HG03558 (cell line): ENCODE data around the gene SPATS1.

Experiments used
- ATAC-seq: cut with Tn5 transposase; IDR thresholded peaks from one replicate; pipeline ENCODE4 v1.9.1; 2021; ENCODE audit warnings: moderate number of reproducible peaks; ENCODE audit not compliant: unreplicated experiment; ENCODE audit errors: extremely low read depth

SPATS1 gene, protein sequence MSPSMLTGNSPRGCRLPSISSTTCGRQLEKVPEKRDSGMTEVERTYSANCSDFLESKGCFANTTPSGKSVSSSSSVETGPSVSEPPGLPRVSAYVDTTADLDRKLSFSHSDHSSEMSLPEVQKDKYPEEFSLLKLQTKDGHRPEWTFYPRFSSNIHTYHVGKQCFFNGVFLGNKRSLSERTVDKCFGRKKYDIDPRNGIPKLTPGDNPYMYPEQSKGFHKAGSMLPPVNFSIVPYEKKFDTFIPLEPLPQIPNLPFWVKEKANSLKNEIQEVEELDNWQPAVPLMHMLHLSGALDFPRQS

DNA sequence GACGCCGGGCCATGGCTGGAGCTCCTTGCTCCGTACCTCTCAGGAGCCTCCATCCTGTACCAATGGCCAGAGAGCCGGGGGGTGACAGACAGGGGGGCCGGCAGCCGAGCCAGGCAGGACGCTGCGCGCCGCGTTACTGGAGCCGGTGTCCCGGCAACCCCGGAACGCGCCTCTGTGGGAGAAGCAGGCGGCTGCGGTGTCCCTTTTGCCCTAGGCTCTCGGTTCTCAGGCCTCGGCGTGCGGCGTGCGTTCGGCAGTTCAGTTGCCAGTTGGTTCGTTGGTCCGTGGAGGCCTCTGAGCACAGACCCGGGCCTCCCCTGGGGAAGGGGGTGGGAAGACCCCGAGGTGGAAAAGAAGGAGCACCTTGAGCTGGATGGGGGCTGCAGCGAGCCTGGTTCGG lies at the start of gene SPATS1:
Gene SPATS1, plus strand, starts transcription at position 162 of the 400 bp plus-strand sequence. CDS start 446 bp downstream, outside the sequence.
- no peak for ATAC-seq

DNA sequence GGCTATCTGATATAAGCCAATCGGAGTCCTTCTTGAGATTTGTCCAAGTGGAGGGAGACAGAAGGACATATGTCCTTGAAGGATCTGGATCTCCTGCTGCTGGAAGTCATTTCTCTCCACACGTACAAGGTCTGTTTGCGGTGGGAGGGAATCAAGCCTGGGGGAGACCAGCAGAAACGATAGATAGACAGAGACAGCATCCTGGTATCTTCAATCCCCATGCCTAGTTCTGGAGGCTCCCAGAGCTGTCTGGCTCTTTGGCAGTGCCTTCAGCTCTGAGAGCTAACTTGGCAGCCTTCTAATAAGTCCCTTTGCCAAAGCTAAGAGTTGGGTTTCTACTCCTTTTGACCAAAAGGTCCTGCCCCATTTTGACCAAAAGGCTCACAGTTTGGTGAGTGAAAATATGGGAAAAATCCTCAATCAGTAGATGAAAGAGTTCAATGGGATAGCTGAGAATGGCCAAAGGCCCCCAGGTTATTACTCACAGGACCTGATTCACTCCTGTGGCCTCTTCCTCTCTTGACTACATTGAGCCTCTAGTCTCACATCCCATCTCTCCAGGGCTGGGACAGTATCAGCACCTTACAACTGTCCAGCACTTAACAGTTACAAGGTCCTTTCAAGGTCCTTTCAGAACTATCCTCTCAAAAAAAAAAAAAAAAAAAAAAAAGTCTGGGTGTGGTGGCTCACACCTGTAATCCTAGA lies 49.6 kb upstream of the SPATS1 start:
- no peak for ATAC-seq

DNA sequence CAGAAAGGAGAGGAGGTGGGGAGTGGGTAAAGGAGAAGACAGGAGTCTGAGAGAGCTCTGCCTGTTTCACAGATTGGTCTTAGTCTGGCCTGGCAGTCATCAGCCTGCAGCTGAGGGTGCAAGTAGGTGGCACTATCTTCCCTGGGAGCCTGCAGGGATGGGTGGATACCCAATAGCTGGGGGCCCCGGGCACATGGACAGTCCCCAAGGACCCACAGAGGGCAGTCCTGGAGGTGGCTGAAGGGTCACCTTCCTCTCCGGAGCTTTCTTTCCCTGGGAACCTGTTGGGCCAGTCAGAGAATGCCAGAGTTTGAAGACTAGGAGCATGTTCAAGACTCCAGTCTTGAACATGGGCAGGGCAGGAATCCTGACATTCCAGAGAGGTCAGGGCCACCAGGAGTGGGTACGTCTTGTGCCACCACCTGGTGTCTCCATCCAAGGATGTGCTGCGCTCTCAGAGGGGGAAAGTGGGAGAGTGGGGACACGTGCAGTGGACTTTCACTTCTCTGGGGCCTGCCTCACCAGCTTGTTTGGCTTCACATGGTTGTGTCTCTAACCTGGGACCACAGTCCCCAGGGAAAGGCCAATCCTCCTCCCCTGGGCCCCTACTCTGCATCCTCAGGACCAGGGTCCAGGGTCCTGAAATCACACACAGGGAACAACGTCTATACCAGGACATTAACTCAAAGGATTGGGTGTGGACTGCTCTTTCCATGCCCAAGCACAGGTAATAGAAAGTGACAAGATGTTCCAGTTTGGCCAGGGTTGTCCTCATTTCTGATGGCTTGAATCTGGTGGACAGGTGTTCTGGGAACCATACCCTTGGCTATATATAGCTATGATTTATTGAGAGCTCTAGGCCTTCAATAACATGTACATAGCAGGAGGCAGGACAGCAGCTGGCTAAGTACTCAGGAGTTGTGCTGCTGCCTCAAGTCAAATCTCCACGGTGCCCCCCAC lies 47.3 kb upstream of the SPATS1 start:
- ATAC-seq: no peak

DNA sequence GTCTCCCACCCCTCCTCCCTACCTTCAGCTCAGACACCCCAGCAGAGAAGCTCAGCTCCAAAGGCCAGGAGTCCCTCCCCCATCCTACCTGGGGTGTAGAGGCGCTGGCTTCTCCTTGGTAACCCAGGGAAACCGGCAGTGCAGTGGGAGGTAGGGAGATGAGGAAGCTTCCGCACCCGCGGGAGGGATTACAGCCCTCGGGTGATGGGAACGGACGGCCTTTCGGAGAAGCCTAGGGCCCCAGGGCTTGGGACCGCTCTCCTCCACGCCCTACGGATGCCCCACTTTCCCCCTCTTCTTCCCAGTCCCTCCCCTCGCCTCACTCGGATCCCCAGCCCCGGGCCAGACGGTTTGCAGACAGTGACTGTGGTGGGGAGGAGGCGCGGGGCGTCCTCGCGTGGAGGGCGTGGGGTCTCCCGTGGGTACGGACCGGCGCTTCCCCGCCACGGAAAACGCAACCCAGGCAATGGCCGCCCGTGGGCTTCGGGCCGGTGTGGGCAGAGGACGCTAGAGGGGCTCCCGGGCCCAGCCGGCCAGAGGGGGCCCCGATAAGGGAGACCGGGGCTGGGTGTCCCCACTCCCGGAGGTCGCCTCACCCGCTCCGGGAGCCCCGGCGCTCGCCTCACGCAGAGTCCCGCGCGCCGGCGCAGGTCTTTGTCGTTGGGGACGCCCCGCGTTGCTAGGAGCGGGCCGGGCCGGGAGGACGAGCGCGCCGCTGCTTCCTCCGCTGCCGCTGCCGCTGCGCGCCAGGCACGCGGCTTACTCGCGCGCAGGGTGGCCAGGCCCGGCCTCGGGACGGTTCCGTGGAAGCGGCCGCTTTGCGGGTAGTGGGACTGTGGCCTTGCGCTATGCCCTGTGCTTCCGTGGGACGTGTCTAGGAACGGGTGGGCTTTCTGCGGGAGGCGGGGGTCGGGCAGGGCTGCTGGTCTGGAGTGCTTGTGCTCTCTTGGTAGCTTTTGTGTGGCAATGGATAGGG lies 45.1 kb upstream of the SPATS1 start:
- ATAC-seq: no peak

DNA sequence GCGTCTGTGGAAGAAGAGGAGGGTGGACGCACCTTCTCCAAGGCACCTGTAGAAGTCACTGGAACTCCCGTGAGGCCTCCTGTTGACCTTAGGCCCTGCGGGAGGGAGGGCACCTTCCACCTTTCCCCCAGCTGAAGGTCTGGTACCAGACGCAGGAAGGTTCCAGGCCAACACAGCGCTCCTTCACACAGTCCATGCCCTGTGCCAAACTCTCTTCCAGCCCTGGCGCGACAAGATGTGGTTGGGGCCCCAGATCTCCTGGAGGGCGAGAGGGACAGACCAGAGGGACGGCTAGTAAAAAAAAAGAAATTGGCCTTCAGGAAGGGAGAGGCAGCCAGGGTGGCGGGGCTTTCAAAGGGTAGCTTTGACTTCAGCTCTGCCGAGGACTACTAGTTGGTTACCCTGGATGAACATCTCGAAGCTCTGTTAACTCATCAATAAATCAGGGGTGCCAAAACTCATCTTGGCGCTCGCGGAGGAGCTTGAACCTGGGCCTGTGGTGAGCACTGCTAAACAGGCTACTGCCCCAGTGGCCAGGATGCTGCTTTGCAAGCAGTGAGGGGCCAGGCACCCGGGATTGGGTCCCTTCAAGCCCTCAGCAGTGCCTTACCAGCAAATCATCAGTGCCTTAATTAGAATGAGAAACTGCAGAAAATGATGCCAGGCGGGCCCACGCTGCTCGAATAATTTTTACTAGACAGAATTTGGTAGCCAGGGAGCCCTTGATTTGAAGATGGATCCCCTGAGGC lies 44.2 kb upstream of the SPATS1 start:
- no peak for ATAC-seq

DNA sequence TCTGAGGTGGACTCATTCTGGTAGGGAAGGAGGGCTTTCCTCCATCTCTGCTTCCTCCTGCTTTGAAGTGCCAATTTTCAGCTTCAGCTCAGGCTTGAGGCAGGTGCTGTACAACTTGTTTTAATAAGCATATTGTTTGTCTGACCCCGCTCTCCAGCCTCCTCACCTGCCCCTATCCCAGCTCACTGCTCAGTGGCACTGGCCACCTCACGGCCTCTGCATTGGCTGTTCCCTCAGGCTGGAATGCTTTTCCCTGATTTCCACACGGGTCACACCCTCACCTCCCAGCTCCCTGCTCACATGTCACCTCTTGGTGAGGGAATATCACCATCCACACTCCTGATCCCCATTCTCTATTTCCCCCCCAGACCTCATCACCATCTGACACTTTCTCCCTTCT lies 43.6 kb upstream of the SPATS1 start:
- ATAC-seq: no peak

DNA sequence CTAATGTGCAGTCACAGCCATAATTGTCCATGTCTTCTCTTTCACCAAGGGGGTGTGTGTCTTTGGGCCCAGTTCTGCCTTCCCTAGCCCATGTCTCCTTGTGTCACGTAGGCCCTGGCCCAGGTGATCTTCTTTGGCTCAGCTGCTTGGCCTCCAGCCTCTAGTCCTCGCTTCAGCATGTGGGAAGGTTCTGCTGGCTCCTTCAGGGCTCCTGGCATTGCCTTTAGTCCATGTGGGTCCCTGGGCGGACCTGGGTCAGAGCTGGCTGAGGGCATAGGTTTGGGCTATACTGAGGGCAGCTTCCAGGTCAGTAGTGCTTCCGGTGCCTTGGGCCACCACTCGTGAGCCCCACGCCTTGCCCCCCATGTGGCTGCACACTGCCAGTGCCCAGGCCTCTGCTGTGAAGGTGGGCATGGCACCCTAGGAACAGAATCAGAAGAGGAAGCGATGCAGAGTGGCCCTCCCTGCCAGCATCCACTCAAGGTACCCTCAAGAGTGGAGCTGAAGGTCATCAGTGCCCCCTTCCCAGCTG lies 42.1 kb upstream of the SPATS1 start:
- no peak for ATAC-seq

DNA sequence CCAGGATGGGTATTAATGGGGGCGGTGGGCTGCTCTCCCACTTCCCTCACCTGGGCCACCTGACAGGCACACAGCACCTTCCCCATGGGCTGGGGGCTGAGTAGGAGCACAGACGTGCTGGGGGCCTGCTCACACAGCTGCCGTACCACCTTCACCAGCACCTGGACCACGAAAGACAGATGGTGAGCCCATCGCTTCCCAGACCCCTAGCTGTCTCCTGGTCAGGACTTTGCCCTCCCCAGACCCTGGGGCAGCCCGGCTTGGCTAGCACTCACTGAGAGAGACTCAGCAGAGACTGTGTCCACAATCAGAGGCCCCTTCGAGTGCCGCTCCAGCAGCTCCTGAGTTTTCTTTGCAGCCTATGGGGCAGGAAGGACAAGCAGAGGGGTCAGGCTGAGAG lies 41.3 kb upstream of the SPATS1 start:
- no peak for ATAC-seq

DNA sequence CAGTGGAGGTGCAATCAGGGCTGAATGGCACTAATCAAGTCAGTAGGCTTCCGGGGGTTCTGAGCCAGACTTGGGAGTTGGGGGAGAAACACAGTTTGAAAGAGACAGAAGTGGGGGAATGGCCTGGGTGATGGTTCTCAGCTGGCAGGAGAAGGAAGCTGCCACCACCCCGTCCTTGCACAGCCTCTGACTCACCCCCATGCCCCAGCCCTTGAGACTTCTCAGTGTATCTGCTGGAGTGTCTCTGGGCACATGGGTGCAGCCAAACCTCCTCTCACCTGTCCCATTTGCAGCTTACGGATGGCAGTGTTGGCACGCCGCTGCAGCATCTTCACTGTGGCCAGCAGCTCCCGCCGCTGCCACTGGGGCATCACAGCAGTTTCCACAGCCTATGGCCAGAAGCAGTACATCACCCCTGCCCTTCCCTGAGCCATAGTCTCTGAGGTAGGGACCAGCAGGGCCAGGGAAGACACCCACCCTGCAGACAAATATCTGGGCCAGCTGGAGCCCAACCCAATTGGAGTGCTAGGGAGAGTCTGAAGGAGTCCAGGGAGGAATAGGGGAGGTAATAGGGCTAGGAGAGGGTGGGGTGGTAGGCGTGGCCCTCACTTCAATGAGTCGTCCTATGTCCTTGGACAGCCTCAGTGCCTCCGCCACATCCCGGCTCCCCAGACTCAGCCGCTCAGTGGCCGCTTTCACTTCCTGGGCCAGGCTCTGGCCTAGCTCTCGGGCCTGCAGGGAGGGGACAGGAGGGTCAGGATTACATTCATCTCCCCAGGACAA lies 40.5 kb upstream of the SPATS1 start:
- no peak for ATAC-seq

DNA sequence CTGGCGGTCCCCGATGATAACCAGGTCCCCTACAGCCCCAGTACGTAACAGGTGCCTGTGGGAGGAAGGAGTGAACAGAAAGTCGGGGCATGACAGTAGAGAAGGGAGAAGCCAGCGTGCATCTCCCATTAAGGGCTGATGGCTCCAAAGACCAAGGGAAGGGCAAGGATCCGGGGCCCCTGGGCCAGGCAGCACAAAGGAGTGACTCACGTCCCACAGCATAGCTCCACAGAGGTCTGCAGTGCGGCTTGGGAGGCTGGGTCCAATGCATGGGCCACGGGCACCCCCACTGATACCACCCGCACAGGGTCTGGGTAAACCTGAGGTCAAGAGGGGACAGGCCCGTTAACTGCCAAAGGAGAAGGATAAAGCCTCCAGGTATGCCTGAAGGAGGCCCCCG lies 39.6 kb upstream of the SPATS1 start:
- no peak for ATAC-seq

DNA sequence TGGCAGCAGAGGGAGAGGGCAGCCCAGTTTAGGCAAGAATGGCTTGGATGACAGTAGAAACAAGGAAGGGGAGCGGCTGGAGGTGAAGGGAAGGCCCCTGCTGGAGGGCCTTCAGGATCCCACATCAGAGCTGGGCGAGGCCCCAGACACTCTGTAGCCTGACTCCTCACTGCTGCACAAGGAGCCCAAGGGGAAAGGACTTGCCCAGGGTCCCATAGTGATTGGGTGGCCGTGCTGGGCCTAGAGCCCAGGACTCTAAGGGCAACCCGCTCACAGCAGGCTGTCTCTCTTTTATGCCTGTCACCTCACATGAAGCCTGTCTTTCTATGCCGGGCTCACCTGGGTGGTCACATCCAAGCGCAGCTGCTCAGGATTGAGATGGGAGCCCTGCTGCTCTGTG lies 38.6 kb upstream of the SPATS1 start:
- ATAC-seq: no peak

DNA sequence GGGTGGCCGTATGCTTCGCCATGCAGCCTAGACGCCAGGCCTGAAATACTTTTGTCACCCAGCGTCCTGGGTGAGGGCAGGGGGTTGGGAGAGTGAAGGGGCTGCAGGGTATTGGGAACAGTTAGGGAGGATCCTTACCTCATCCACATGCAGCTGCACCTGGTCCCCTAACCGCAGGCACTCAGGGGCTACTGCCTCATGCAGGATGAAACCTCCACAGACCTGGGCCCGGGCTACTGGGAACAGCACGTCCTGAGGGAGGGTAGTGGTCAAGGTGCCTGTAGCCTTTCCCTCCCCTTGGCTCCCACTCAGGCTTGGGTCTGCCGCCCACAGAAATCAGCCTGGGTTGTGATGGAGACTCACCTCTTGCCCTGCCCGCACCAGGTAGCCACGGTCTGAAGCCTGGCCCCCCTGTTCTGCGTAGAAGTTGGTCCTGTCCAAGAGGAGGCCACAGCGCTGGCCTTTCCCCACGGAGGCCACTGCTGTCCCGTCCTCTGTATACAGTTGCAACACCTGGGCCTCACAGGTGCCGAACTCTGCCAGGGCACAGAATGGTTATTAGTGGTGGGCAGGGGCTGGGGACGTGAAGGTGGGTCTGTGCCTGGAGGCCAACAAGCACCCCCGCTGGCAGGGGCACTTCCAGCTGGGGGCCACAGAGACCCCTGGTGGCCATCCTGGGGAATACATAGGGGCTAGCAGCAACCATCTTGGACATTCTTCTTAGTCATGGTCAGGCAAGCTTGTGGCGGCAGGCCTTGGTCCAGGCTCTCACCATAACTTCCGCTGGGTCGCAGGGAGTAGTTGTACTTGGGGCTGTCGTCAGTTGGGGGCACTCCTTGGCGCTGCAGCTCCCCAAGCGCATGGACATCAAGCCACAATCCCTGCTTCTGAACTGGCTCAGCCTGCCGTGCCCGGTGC lies 37.9 kb upstream of the SPATS1 start:
- ATAC-seq: no peak

DNA sequence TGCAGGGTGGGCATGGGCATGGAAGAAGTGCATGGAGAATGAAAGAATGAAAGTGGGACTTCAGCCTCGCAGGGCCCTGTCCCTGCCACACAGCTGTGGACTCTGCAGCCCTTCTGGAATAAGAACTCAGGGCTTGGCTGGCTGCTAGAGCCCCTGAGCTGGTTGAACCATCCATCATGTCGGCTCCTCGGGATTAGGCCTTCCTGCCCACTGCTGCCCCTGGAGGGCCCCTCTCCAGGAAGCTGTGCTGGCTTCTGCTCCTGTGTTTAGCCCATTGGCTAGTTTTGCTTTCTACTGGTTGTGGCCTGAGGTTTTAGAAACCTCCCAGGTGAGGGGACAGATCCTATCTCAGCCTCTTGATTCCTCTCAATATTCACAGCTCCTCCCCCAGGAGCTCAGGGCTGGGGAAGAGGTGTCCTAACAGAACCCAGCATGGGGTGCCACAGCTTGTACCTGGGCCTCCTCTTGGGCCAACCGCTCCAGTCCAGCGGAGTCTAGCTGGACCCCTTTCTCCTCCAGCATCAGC lies 37.2 kb upstream of the SPATS1 start:
- ATAC-seq: no peak

DNA sequence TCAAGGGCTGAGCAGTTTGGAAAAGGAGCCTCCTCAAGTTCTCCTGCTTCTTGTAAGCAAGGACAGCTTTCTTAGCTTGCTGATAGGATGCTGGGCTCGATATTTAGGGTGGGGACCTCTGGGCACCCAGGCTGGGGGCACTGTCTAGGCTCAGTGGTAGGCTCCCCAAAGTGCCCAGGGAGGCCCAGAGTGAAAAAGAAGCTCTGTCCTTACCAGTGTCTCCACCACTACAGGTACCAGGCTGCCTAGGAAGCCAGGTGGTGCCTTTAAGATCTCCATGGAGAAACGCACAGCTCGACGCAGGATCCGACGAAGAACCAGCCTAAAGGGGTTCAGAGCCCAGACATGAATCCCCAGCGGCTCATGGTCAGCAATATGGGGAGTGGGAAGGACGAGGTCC lies 35.7 kb upstream of the SPATS1 start:
- ATAC-seq: no peak

DNA sequence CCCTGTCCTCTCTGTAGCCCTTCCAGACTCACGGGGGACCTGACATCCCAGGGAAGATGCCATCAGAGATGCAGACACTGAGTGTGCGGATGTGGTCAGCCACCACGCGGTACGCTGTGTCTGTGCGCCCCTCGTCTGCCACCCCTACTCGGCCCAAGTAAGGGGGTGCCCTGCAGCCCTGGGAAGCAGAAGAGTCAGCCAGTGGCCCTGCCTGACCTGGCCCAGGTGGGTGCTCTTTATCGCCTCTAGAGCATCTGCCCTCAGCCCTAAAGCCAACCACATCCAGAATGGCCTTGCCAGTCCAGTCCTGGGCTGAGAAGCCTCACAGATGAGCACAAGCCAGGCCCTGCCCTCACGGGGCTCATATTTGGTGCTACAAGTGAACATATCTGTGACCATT lies 35.2 kb upstream of the SPATS1 start:
- no peak for ATAC-seq

DNA sequence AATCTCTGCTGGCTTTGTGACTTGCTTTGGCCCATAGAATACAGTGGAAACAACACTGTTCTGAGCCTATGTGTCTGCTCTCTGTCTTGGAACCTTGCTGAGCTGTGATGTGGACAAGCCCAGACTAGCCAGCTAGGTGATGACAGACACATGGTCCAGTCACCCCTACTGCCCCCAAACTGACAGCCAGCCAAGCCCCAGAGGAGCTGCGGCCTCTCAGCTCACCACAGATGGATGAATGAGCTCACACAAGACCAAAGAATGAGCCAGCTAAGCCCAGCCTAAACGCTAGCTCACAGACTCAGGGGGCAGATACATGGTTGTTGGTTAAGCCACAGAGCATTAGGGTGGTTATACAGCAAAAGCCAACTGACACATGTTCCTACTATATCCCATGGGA lies 33.4 kb upstream of the SPATS1 start:
- no peak for ATAC-seq

DNA sequence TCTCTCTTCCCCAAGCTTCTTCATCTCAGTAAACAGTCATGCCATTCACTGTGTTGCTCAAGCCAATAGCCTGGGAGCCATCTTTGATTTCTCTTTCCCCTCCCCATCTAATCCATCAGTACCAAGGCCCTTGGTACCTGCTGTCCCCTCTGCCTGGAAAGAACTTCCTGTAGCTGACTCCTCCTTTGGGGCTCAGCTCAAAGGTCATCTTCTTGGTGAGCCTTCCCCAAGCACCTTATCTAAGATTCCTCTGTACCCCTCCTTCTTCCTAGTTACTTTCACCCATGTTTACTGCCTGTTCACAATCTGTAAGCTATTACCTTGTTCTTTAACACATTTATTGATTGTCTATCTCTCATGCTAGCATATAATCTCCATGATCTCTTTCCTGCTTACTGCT lies 32.8 kb upstream of the SPATS1 start:
- ATAC-seq: no peak
